CD4-positive, alpha-beta memory T cell (primary cell): ENCODE data around the gene EPS8L3. TPM values are rescaled to one million over a fixed set of nuclear protein-coding genes. Genes with fewer than 3 reads are reported as not detected.
"Not testable (repeated sequence)": the region's sequence is repeated elsewhere in the genome, so short reads cannot be mapped to it uniquely, and the experiment has no call there.

Experiments used
- CTCF ChIA-PET: fragments of 350-600 bp; sonication (Branson Sonifier 250); formaldehyde crosslinking; loops from one replicate; lab custom pipeline; 2021; ENCODE audit warnings: inconsistent platforms; ENCODE audit not compliant: partially characterized antibody; lab: Charles Lee
- POLR2A ChIA-PET: fragments of 350-600 bp; sonication (Branson Sonifier 250); formaldehyde crosslinking; loops from one replicate; lab custom pipeline; 2021; ENCODE audit not compliant: partially characterized antibody; lab: Charles Lee
- DNase-seq, 5 donors: peaks; one replicate each; pipeline versions ENCODE4 v3.0.0 to v3.0.0-alpha.2; 2020 to 2022; ENCODE audit warnings: mixed read lengths in 1 of 5
- H3K27ac ChIP-seq: one replicate; pipeline ENCODE4 v1.7.0; 2013; ENCODE audit warnings: low read depth, low read length
- H3K27me3 ChIP-seq: 2 replicates; pipeline ENCODE4 v1.7.0; 2013; ENCODE audit warnings: mild to moderate bottlenecking, low read length, moderate library complexity; ENCODE audit not compliant: insufficient read depth
- H3K36me3 ChIP-seq: 2 replicates; pipeline ENCODE4 v1.7.0; 2013; ENCODE audit warnings: mild to moderate bottlenecking, low read length, moderate library complexity; ENCODE audit not compliant: insufficient read depth
- H3K4me1 ChIP-seq: 2 replicates; pipeline ENCODE4 v1.7.0; 2013; ENCODE audit warnings: mild to moderate bottlenecking, low read length, moderate library complexity; ENCODE audit not compliant: insufficient read depth
- H3K4me3 ChIP-seq, 2 donors: one replicate each; pipeline ENCODE4 v1.7.0; 2013; ENCODE audit warnings: low read length in 2 of 2, mild to moderate bottlenecking in 1 of 2
- H3K9me3 ChIP-seq, 2 donors: one replicate each; pipeline ENCODE4 v1.7.0; 2013; ENCODE audit warnings: low read length in 2 of 2, control low read depth in 1 of 2; ENCODE audit not compliant: control insufficient read depth in 1 of 2
- H3K27ac Mint-ChIP-seq, 7 donors: one replicate each; pipeline ENCODE4 v1.8.0; 2020 to 2021; ENCODE audit warnings: mixed read lengths in 7 of 7, mild to moderate bottlenecking in 6 of 7, inconsistent platforms in 3 of 7, moderate library complexity in 3 of 7
- H3K27me3 Mint-ChIP-seq, 2 donors: one replicate each; pipeline ENCODE4 v1.8.0; 2020 to 2021; ENCODE audit warnings: mixed read lengths in 2 of 2
- H3K36me3 Mint-ChIP-seq, 2 donors: one replicate each; pipeline ENCODE4 v1.8.0; 2020 to 2021; ENCODE audit warnings: mixed read lengths in 2 of 2, inconsistent platforms in 1 of 2, mild to moderate bottlenecking in 1 of 2
- H3K4me1 Mint-ChIP-seq, 4 donors: one replicate each; pipeline ENCODE4 v1.8.0; 2020 to 2021; ENCODE audit warnings: mixed read lengths in 4 of 4, mild to moderate bottlenecking in 1 of 4
- H3K4me3 Mint-ChIP-seq, 8 donors: one replicate each; pipeline ENCODE4 v1.8.0; 2020 to 2021; ENCODE audit warnings: mixed read lengths in 8 of 8, mild to moderate bottlenecking in 7 of 8, moderate library complexity in 6 of 8, inconsistent platforms in 3 of 8
- H3K9me3 Mint-ChIP-seq, 8 donors: one replicate each; pipeline ENCODE4 v1.8.0; 2020 to 2021; ENCODE audit warnings: mixed read lengths in 8 of 8, mild to moderate bottlenecking in 5 of 8, inconsistent platforms in 3 of 8, moderate library complexity in 1 of 8
- intact Hi-C: fragments of 100-400 bp; cut with micrococcal nuclease; formaldehyde crosslinking; loops from one replicate; pipeline ENCODE4 v1.15.1; 2023
- polyA plus RNA-seq, 2 donors: library from polyadenylated mRNA; unstranded; fragments of 300-500 nt; fragmentation: Illumina TruSeq; gene quantifications; one replicate each; pipeline ENCODE4 v1.2.3, GENCODE V29; 2021
- total RNA-seq, 2 experiments: library from RNA; stranded (reverse); gene quantifications; one replicate each; pipeline ENCODE4 v1.2.3, GENCODE V29; 2021

The EPS8L3 gene
- total and polyA plus RNA-seq, 4 experiments from 2014 or later, result not detected

DNA sequence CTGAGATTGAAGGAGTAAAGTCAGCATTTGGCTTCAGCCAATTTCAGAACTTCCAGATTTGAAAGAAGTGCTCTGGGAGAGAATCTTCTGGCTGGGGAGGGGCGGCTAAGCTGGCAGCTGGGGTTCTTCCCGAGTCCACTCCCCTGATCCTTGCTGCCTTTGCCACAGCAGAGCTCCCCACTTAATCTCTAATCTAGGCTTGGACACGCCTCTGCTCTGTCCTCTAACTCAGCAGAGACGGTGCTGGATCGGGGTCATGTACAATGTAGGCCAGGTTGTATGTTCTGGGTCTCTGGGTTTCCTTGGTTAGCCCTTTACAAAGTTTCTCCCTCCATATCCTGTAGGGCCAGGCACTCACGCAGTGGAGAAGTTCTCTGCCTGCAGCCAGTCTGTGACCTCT is 12.8 kb downstream of the EPS8L3 start:
- peaks cover 0 to 4% of the 10 kb centered on the region in 2 donors for H3K36me3 Mint-ChIP-seq
- H3K9me3 ChIP-seq, result no peaks in the 10 kb centered on the region
- no peak overlapping the region for H3K27ac Mint-ChIP-seq
- H3K4me1 Mint-ChIP-seq, result no peaks in the 10 kb centered on the region
- H3K27me3 Mint-ChIP-seq, result peaks cover 7 to 18% of the 10 kb centered on the region in 2 donors
- no peak overlapping the region for H3K27ac ChIP-seq
- H3K36me3 ChIP-seq, result no peaks in the 10 kb centered on the region
- CTCF ChIA-PET, result no interaction called here
- no peak overlapping the region for H3K4me3 Mint-ChIP-seq
- H3K27me3 ChIP-seq, result peaks cover 8% of the 10 kb centered on the region
- no peak for DNase-seq
- peaks cover 0 to 4% (median 0%) of the 10 kb centered on the region in 8 donors for H3K9me3 Mint-ChIP-seq
- POLR2A ChIA-PET, result no interaction called here
- no peaks in the 10 kb centered on the region for H3K4me1 ChIP-seq
- intact Hi-C loops, result no loop called here
- H3K4me3 ChIP-seq, result no peak overlapping the region

DNA sequence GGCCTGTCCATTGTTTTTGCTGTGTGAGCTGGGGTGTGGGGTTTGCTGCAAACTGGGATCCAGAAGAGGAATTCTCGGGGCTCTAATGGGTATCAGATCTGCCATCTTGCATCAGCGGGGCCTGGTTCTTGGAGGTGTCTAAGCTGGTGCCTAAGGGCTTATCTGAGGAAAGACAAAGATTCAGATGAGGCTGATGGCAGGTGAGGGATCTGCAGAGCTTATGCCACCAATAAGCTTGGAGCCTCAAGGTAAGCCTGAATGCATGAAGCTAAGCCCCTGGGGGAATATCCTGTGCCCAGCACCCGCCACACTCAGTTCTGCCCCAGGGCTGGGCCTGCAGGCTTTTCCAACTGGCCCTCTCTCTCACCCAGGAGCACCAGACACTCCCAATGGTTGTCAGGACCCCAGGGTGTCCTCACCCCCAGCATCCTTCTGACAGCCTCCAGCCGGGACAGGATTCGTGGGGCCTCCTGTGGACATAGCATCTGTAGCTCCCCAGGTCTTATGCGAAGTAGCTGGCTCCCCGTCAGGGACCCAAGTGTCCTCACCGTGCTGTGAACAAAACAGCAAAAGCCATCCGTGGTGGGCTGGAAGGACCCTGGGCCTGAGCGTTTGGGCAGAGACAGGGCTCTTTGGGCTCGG is 13.4 kb downstream of the EPS8L3 start:
- Mint-ChIP-seq H3K4me1 (no peaks in the 10 kb centered on the region), H3K27me3 (peaks cover 7 to 18% of the 10 kb centered on the region in 2 donors), H3K27ac (no peak overlapping the region), H3K36me3 (peaks cover 0 to 4% of the 10 kb centered on the region in 2 donors), H3K9me3 (peaks cover 0 to 4% (median 0%) of the 10 kb centered on the region in 8 donors), H3K4me3 (no peak overlapping the region)
- no peak for DNase-seq
- Histone ChIP-seq H3K4me3 (no peak overlapping the region), H3K9me3 (no peaks in the 10 kb centered on the region), H3K36me3 (no peaks in the 10 kb centered on the region), H3K27ac (no peak overlapping the region), H3K4me1 (no peaks in the 10 kb centered on the region), H3K27me3 (peaks cover 8% of the 10 kb centered on the region)
- POLR2A ChIA-PET, result no interaction called here
- intact Hi-C loops, result no loop called here
- CTCF ChIA-PET, result interaction anchor here (1.2 kb wide), 1 partner anchor 110 kb away, joined by 3 read pairs; no protein-coding TSS in a partner anchor

DNA sequence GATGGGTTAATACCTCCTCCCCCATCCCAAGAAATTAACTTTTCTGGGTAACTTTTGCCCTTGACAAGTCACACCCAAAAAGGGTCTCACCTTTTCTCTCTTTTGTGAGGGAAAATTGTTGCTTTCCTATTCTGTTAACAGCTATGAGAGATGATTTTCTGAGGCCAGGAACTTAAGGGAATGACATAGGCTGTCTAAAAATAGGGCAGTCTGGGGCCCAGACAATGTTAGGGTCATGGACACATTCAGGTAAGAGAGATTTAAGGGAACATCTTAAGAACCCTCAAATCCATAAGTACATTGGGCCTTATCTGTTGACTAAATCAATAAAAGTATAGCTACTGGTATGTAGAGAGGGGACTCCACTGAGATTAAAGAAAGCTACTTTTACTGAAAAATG is 14.5 kb downstream of the EPS8L3 start:
- Mint-ChIP-seq H3K27ac (no peak overlapping the region), H3K4me3 (no peak overlapping the region), H3K9me3 (peaks cover 0 to 4% (median 0%) of the 10 kb centered on the region in 8 donors), H3K4me1 (no peaks in the 10 kb centered on the region), H3K36me3 (peaks cover 0 to 4% of the 10 kb centered on the region in 2 donors), H3K27me3 (peaks cover 7 to 20% of the 10 kb centered on the region in 2 donors)
- Histone ChIP-seq H3K27ac (no peak overlapping the region), H3K36me3 (no peaks in the 10 kb centered on the region), H3K4me3 (no peak overlapping the region), H3K9me3 (no peaks in the 10 kb centered on the region), H3K4me1 (no peaks in the 10 kb centered on the region), H3K27me3 (peaks cover 8% of the 10 kb centered on the region)
- ChIA-PET POLR2A (no interaction called here), CTCF (interaction anchor here (0.6 to 1.2 kb wide), 4 partner anchors 28 to 109 kb away, joined by 3 to 4 read pairs (median 3); no protein-coding TSS in a partner anchor)
- no peak for DNase-seq
- intact Hi-C loops, result no loop called here

DNA sequence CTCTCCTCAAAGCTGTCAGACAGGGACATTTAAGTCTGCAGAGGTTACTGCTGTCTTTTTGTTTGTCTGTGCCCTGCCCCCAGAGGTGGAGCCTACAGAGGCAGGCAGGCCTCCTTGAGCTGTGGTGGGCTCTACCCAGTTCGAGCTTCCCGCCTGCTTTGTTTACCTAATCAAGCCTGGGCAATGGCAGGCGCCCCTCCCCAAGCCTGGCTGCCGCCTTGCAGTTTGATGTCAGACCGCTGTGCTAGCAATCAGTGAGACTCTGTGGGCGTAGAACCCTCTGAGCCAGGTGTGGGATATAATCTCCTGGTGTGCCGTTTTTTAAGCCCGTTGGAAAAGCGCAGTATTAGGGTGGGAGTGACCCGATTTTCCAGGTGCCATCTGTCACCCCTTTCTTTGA is 15.4 kb downstream of the EPS8L3 start:
- intact Hi-C loops, H3K36me3 ChIP-seq, H3K9me3 ChIP-seq, H3K27ac Mint-ChIP-seq, H3K27me3 ChIP-seq, DNase-seq, H3K4me1 ChIP-seq, H3K36me3 Mint-ChIP-seq, H3K9me3 Mint-ChIP-seq, H3K4me1 Mint-ChIP-seq, H3K4me3 ChIP-seq, H3K4me3 Mint-ChIP-seq, H3K27ac ChIP-seq, POLR2A ChIA-PET: not testable (repeated sequence)
- H3K27me3 Mint-ChIP-seq, result peaks cover 7 to 22% of the 10 kb centered on the region in 2 donors
- CTCF ChIA-PET, result interaction anchor here (0.9 to 1.1 kb wide), 2 partner anchors 29 to 207 kb away, joined by 3 read pairs; no protein-coding TSS in a partner anchor

DNA sequence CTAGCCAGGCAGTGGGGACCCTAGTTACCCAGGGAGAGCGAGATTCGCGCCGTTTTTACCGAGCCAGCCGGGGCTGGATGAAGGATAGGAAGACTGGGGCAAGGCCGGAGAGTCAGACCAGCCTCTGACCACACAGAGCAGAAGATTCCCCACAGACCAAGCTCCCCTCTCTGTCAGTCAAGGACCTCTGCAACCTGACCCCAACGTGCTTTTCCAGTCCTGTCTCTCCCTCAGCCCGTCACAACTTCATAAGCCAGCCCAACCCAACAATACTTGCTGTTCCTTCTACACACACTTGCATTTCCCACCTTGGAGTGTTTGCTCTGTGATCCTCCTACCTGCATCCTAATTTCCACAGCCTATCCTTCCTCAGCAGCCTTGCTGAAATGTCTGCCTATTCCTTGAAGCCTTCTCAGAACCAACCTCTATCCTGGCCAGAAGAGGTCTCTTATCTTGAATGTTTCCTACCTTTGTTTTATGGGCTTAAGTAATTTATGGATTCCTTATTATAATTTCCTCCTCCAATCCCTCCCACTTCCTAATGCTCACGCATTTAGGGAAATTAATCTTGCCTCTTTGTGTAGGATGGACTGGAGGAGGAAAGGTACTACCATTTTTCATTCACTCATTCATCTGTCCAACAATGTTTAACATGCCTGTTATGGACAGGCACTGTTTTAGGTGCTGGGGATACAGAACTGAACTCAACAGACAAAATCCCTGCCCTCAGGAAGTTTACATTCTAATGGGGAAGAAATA is 22.9 kb downstream of the EPS8L3 start, which contains the start of gene GSTM3:
Gene GSTM3 (minus strand): TSS at position 424 of the 759 bp plus-strand sequence. CDS start 751 bp downstream, outside the sequence.
- intact Hi-C loops, result loop anchor here (1.0 kb wide), 1 partner anchor 244 kb away; the partner anchor contains the start of gene AHCYL1

DNA sequence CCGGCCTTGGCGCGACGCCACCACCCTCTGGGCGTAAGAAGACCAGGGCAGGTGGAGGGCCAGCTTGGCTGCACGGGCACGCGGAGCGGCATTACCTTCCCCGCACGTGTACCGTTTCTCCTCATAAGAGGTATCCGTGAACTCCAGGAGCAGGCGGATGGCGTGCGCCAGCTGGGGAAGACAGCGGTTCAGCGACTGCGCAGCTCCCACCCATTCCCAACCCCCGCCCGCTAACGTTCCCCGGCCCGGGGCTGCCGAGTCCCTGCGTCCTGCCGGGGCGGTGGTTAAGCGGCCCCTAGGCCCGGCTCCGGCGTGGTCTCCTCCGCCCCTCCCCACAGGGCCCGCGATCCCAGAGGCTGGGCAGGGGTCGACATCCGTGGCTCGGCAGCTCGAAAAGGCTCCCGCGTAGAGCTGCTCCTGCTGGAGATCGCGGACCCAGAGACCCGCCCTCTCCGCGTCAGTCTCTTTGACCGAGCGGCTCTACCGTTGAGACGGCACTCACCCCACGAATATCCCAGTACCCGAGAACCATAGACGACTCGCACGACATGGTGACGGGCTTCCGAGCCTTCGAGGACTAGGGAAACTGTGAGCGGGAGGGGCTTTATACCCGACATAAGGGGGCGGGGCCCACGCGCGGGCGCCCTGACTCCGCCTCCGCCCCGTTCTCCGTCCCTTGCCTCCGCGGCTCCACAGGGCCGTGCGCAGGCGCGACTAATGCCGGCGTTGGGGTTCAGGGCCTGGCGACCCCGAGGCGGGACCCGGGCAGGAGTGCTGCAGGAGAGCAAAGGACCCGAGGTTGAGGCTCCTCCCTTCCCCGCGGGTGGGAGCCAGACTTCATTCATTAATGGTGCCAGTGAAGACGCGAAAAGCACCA is 23.7 kb downstream of the EPS8L3 start:
- POLR2A ChIA-PET, result interaction anchor here (0.8 to 1.7 kb wide), 6 partner anchors 11 to 246 kb away, joined by 4 to 7 read pairs (median 4); partner anchors contain the start of genes AHCYL1 and GNAI3
- Histone ChIP-seq H3K36me3 (no peaks in the 10 kb centered on the region), H3K9me3 (no peaks in the 10 kb centered on the region), H3K4me1 (peaks cover 15% of the 10 kb centered on the region), H3K27me3 (no peaks in the 10 kb centered on the region), H3K27ac (peak overlapping the region; percentile 44), H3K4me3 (peak overlapping the region; percentile 52 to 54)
- Mint-ChIP-seq H3K27me3 (peaks cover 0 to 18% of the 10 kb centered on the region in 2 donors), H3K36me3 (peaks cover 0 to 7% of the 10 kb centered on the region in 2 donors), H3K9me3 (no peaks in the 10 kb centered on the region), H3K27ac (peak overlapping the region; percentile 7 to 93 (median 90)), H3K4me1 (peaks cover 8 to 16% (median 13%) of the 10 kb centered on the region in 4 donors), H3K4me3 (peak overlapping the region; percentile 73 to 92 (median 87))
- DNase-seq, result peak; percentile 77 to 84 (median 81)
- CTCF ChIA-PET, result interaction anchor here (1.1 to 1.6 kb wide), 3 partner anchors 98 to 245 kb away, joined by 3 to 5 read pairs (median 4); partner anchors contain the start of gene AHCYL1
- intact Hi-C loops, result loop anchor here (1.0 kb wide), 1 partner anchor 244 kb away; the partner anchor contains the start of gene AHCYL1

More for the DNA sequence above, 22.9 kb downstream of the EPS8L3 start, which contains the start of gene GSTM3:
- Mint-ChIP-seq H3K27me3 (peaks cover 0 to 18% of the 10 kb centered on the region in 2 donors), H3K4me3 (peak within 1 kb of the TSS; percentile 73 to 92 (median 87)), H3K4me1 (peaks cover 8 to 16% (median 12%) of the 10 kb centered on the region in 4 donors), H3K9me3 (no peaks in the 10 kb centered on the region), H3K27ac (peak within 1 kb of the TSS; percentile 7 to 93 (median 90)), H3K36me3 (peaks cover 0 to 7% of the 10 kb centered on the region in 2 donors)
- no peak for DNase-seq
- POLR2A ChIA-PET, result interaction anchor here (1.2 to 1.7 kb wide), 2 partner anchors 244 to 245 kb away, joined by 4 to 7 read pairs; partner anchors contain the start of gene AHCYL1
- CTCF ChIA-PET, result interaction anchor here (1.2 to 1.6 kb wide), 2 partner anchors 98 to 244 kb away, joined by 4 to 5 read pairs; partner anchors contain the start of gene AHCYL1
- Histone ChIP-seq H3K27ac (peak within 1 kb of the TSS; percentile 44), H3K4me3 (peak within 1 kb of the TSS; percentile 52 to 54), H3K9me3 (no peaks in the 10 kb centered on the region), H3K27me3 (no peaks in the 10 kb centered on the region), H3K4me1 (peaks cover 15% of the 10 kb centered on the region), H3K36me3 (no peaks in the 10 kb centered on the region)
